ENCODE measurements around the gene GLI3.

Gene GLI3

DNA sequence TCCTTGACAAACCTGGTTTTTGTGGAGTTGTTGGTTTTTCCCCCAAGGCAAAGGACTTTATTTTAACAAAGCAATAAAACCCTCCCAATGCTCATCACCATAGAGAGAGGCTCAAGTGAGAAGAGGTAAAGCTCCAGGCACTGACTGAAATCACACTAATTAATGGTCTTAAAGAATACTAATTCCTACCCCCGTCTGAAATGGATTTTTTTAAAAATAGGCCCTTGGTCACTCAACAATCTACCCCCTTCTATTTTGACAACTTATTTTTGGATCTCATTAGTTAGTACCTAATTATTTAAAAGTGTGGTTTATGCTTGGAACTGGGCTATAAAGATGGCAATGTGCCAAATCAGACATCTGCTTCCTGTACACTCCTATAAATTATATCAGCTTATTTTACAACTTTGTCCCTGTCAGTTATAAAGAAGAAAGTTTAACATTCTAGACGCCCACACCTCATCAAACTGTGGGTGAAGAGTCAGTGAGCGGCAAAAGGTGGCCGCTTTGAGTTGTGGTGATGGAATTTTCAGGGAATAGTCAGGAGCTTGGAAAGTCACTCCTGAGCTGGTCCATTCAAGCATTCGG, 10.6 kb downstream of the GLI3 start (continued):
- 0 out of 2 replicates have a peak, but pooled peaks have one; percentile 25 for TF ChIP-seq ZNF580 (tag by site-specific recombination; IDR thresholded peaks at IDR 0.05)
- TF ChIP-seq ZNF549 (tag by site-specific recombination; IDR thresholded peaks at IDR 0.05): peak; percentile 30; the same call in 1 of the 2 replicates
- TF ChIP-seq ZNF366 (tag by site-specific recombination; conservative IDR thresholded peaks at IDR 0.05): peak; percentile 41; the same call in 1 of the 2 replicates
- no peak for TF ChIP-seq HOXA7 (CRISPR knock-in tag; IDR thresholded peaks at IDR 0.05; ENCODE audit: borderline replicate concordance)
- TF ChIP-seq, protein P1, sequence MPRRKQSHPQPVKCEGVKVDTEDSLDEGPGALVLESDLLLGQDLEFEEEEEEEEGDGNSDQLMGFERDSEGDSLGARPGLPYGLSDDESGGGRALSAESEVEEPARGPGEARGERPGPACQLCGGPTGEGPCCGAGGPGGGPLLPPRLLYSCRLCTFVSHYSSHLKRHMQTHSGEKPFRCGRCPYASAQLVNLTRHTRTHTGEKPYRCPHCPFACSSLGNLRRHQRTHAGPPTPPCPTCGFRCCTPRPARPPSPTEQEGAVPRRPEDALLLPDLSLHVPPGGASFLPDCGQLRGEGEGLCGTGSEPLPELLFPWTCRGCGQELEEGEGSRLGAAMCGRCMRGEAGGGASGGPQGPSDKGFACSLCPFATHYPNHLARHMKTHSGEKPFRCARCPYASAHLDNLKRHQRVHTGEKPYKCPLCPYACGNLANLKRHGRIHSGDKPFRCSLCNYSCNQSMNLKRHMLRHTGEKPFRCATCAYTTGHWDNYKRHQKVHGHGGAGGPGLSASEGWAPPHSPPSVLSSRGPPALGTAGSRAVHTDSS (tag by site-specific recombination; IDR thresholded peaks at IDR 0.05): no peak
- TF ChIP-seq ZNF701 (tag by site-specific recombination; IDR thresholded peaks at IDR 0.05): no peak
- TF ChIP-seq ZNF214 (tag by site-specific recombination; IDR thresholded peaks at IDR 0.05; ENCODE audit: borderline replicate concordance): no peak; the same call in 1 of the 2 replicates
- TF ChIP-seq, protein P2, sequence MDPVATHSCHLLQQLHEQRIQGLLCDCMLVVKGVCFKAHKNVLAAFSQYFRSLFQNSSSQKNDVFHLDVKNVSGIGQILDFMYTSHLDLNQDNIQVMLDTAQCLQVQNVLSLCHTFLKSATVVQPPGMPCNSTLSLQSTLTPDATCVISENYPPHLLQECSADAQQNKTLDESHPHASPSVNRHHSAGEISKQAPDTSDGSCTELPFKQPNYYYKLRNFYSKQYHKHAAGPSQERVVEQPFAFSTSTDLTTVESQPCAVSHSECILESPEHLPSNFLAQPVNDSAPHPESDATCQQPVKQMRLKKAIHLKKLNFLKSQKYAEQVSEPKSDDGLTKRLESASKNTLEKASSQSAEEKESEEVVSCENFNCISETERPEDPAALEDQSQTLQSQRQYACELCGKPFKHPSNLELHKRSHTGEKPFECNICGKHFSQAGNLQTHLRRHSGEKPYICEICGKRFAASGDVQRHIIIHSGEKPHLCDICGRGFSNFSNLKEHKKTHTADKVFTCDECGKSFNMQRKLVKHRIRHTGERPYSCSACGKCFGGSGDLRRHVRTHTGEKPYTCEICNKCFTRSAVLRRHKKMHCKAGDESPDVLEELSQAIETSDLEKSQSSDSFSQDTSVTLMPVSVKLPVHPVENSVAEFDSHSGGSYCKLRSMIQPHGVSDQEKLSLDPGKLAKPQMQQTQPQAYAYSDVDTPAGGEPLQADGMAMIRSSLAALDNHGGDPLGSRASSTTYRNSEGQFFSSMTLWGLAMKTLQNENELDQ (tag by site-specific recombination; IDR thresholded peaks at IDR 0.05; ENCODE audit: low read depth): no peak
- TF ChIP-seq, protein P3, sequence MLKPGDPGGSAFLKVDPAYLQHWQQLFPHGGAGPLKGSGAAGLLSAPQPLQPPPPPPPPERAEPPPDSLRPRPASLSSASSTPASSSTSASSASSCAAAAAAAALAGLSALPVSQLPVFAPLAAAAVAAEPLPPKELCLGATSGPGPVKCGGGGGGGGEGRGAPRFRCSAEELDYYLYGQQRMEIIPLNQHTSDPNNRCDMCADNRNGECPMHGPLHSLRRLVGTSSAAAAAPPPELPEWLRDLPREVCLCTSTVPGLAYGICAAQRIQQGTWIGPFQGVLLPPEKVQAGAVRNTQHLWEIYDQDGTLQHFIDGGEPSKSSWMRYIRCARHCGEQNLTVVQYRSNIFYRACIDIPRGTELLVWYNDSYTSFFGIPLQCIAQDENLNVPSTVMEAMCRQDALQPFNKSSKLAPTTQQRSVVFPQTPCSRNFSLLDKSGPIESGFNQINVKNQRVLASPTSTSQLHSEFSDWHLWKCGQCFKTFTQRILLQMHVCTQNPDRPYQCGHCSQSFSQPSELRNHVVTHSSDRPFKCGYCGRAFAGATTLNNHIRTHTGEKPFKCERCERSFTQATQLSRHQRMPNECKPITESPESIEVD (tag by site-specific recombination; IDR thresholded peaks at IDR 0.05): peak; percentile 83
- no peak for TF ChIP-seq ZNF791 (tag by site-specific recombination; IDR thresholded peaks at IDR 0.05)
- peak; percentile 80; the same call in 1 of the 2 replicates for TF ChIP-seq ZNF626 (tag by site-specific recombination; IDR thresholded peaks at IDR 0.05)
- TF ChIP-seq ZNF544 (tag by site-specific recombination; IDR thresholded peaks at IDR 0.05): no peak
- TF ChIP-seq, protein P4, sequence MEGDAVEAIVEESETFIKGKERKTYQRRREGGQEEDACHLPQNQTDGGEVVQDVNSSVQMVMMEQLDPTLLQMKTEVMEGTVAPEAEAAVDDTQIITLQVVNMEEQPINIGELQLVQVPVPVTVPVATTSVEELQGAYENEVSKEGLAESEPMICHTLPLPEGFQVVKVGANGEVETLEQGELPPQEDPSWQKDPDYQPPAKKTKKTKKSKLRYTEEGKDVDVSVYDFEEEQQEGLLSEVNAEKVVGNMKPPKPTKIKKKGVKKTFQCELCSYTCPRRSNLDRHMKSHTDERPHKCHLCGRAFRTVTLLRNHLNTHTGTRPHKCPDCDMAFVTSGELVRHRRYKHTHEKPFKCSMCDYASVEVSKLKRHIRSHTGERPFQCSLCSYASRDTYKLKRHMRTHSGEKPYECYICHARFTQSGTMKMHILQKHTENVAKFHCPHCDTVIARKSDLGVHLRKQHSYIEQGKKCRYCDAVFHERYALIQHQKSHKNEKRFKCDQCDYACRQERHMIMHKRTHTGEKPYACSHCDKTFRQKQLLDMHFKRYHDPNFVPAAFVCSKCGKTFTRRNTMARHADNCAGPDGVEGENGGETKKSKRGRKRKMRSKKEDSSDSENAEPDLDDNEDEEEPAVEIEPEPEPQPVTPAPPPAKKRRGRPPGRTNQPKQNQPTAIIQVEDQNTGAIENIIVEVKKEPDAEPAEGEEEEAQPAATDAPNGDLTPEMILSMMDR (tag by site-specific recombination; IDR thresholded peaks at IDR 0.05): no peak
- TF ChIP-seq ZNF148 (tag by site-specific recombination; IDR thresholded peaks at IDR 0.05; ENCODE audit: borderline replicate concordance): no peak
- TF ChIP-seq ZNF768 (tag by site-specific recombination; IDR thresholded peaks at IDR 0.05): no peak
- no peak for TF ChIP-seq ZNF639 (tag by site-specific recombination; IDR thresholded peaks at IDR 0.05)
- TF ChIP-seq ZNF211 (tag by site-specific recombination; IDR thresholded peaks at IDR 0.05; ENCODE audit: low read depth): no peak
- peak; percentile 45 for TF ChIP-seq FEZF1 (tag by site-specific recombination; IDR thresholded peaks at IDR 0.05)
- TF ChIP-seq KLF17 (tag by site-specific recombination; IDR thresholded peaks at IDR 0.05): no peak
- TF ChIP-seq ZSCAN23 (tag by site-specific recombination; IDR thresholded peaks at IDR 0.05): no peak
- no peak for TF ChIP-seq PRDM1 (tag by site-specific recombination; IDR thresholded peaks at IDR 0.05)
- peak; percentile 8; the same call in 1 of the 2 replicates for TF ChIP-seq TSHZ1 (tag by site-specific recombination; IDR thresholded peaks at IDR 0.05; ENCODE audit: borderline replicate concordance)
